Endometrium (tissue), 2 donors: Measurements from ENCODE around the gene TANGO2.

Source experiments
- FAIRE-seq: peaks from 2 replicates; lab custom pipeline; 2012; peaks lifted over from hg19 to GRCh38; lab: Jason Lieb, UNC
- donor health status: control.
- donor health status: control.

Gene TANGO2

GRCh38 chr22:19983741-19984140 is 37.2 kb upstream of the TANGO2 start:
- no peak for FAIRE-seq

DNA sequence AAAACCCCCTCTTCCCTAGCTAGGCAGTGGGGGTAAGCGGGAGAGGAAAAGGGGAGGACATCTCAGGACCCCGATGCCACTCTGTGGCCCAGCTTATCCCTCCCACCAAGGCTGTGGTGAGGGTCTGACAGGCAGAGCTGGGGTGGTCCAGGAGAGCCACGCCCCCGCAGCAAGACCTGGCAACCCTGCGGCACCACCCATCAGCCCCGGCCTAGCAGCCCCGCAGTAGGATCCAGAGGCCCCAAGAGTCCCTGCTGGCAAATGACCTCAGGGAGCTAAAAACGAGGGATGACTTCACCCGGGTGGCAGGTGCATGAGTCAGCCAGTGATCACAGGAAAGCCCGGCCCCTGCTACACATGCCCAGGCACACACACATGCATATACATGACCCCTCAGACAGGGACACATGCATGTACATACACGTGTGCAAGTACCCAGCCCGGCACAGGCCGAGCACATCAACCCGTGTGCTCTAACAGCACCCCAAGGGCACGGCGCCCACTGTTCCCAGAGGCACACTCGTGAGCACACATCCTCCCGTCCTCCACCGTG is 36.6 kb upstream of the TANGO2 start:
- no peak for FAIRE-seq

GRCh38 chr22:19984851-19985811 is 35.8 kb upstream of the TANGO2 start:
- no peak for FAIRE-seq

DNA sequence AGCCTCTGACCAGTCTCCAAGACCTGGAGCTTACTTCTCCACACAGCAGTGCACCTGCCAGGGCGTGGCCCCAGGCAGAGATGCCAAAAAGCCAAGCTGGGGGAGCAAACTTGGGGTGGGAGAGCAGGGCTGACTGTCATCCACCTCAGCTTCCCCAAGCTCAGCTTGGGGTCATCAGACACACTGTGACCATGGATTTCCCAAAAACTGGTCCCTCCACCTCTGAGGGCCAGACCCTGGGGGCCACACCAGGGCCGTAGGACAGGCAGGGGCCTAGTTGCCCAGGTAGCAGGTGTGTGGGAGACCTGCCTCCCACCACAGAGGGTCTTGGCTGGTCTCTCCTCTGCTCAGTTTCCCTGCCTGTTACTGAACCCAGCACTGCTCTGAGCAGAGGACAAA is 34.9 kb upstream of the TANGO2 start:
- FAIRE-seq = no peak

GRCh38 chr22:19986410-19987341 is 34.2 kb upstream of the TANGO2 start:
- no peak for FAIRE-seq

GRCh38 chr22:19987394-19988306 is 33.3 kb upstream of the TANGO2 start:
- FAIRE-seq = no peak

- no peak for FAIRE-seq
Observed at GRCh38 chr22:19988331-19988808, 32.5 kb upstream of the TANGO2 start.

GRCh38 chr22:19988965-19989724 is 31.8 kb upstream of the TANGO2 start:
- no peak for FAIRE-seq

- no peak for FAIRE-seq
Observed at GRCh38 chr22:19989725-19990067, 31.2 kb upstream of the TANGO2 start.

DNA sequence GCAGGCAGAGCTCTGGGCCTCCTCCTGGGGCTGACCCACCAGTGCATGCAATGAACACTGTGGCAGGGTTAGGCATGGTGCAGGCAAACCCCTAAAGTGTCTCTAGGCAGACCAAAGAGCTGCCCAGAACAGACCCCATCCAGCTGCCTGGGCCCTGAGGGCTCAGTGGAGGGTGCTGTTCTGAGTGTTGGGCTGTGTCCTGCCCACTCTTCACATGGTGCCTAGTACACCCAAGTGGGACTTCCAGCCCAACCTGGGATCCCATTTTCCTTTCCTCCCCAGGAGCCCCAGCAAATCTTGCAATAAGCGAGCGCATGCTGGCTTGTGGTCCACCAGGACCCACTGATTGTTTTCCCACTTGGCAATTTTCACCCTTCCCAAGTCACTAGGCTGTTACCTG is 30.7 kb upstream of the TANGO2 start:
- no peak for FAIRE-seq

DNA sequence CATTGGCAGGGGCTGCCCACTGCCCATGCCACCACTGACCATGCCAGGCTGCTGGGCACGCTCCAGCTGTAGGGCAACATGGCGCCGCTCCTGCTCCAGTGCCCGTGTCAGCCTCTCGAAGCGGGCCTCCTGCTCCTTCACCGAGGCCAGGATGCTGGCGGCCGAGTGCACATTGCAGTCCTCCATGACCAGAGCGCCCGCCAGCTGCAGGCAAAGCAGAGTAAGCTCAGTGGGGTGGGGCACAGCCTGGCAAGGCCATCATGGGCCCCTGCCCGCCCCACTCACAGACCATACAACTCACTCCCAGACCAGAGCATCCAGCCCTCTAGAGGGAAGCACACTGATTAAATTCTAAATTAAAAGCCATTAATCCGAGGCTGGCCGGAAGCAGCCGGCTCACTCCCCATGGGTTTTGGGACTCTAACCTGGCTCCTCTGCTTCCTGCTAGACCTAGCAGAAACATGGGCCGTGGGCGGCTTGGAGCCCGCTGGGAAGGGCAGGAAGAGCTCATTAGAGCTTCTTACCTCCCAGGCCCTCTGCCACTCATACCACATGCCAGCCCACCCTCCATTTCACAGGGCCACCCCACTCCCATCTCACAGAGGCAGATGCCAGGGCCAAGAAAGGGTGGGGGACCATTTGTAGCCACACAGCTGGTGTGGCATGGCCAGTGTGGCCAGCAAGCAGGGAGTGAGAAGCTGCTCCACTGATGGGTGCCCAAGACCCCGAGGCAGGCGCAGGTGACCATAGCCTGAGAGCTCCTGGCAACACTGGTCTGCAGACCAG is 30.1 kb upstream of the TANGO2 start:
- FAIRE-seq = no peak

DNA sequence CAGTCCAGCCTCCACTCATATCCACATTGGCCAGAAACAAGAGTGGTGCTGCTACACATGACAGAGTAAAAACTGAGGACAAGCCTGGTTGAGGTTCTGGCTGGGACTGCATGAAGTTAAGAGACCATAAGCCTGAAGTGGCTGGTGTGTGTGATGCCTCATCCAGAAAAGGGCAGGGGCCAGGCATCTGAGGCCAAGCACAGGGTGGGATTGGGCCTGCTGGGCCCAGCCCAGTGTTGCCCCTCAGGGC is 29.6 kb upstream of the TANGO2 start:
- FAIRE-seq = no peak

GRCh38 chr22:19991645-19992451 is 29.1 kb upstream of the TANGO2 start:
- no peak for FAIRE-seq

DNA sequence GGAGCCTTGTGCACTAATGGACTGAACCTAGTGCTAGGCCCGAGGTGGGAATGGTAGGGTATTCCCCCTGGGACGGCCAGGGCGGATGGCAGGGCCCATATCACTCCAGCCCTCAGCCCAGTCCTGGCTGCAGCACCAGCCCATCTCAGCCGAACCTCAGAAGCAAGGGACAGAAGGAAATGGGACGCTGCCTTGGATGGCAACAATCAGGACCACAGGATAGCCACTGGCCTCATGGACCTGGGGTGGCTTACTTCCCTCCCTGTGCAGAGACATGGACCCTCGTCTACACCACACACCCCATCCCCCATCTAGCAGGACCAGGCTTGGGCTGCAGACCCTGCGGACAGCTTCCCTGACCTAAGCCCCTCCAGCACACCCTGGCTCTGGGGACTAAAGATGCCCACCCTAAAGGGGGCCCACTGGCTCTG is 28.4 kb upstream of the TANGO2 start:
- no peak for FAIRE-seq

DNA sequence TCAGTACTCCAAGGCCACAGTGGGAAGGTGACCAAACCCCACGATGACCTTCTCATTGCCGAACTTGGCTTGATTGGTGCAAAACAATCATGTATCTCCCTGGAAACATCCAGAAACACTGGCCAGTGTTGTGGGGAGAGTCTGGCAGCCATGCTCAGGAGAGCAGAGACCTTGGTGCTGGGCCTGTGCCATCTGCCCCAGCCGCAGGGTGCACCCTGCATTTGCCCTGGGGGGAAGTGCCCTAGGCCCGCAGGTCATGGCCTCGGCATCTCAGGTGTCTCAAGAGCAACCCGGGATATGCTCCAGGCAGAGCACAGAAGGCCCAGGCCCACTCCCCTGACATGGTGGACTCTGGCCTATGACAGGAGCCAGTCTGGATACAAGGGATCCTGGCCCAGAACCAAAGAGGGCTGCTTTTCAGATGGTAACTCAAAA is 28.0 kb upstream of the TANGO2 start:
- no peak for FAIRE-seq

GRCh38 chr22:19993926-19994325 is 27.0 kb upstream of the TANGO2 start:
- FAIRE-seq = no peak

GRCh38 chr22:19994851-19995610 is 25.9 kb upstream of the TANGO2 start:
- no peak for FAIRE-seq

DNA sequence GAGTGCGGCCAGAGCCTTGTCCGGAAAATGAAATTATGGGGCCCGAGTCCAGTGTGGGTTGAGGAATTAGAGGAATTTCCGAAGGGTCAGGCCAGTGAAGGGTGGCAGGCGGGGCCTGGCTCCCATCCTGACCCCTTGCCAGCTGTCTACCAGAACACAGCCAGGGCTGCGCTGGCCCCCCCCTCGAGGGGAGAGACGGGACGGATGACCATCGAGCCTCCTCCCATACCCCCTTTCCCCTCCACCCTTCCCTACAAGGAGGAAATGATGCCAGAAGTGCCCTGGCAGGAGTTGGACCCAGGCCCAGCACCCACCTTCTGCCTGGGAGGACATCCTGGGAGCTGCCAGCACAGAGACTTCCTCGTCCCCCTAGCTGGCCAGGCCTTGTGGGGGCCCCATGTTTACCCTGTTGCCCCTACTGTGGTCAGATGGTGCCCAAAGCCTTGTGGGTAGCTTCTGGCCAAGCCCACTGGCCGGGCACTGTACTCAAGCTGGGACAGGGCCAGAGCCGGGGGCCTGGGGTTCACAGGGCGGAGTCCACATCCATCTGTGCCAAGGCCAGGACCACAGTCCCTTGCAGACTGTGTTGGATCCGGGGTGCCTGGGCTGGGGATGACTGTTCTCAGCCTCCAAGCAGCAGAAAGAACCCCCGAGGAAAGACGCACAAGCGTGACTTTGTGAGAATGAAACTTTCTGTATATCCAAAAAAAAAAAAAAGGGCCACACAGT is 25.1 kb upstream of the TANGO2 start:
- no peak for FAIRE-seq
